Measurements from ENCODE around the gene XRCC6.
A peak's percentile ranks its signal among the peaks of the same experiment; 100 is the strongest.

The XRCC6 gene

GRCh38 chr22:41697126-41697775 lies 76.2 kb downstream of the XRCC6 start:
- no peak for TF ChIP-seq POLR2A (IDR thresholded peaks at IDR 0.05; ENCODE audit: low read depth, low read length)
- DNase-seq (ENCODE audit: insufficient read length, low spot score) (peak; percentile 79), FAIRE-seq (peak; percentile 67)

- FAIRE-seq (no peak), DNase-seq (ENCODE audit: insufficient read length, low spot score) (no peak)
- no peak for TF ChIP-seq POLR2A (IDR thresholded peaks at IDR 0.05; ENCODE audit: low read depth, low read length)
Observed at GRCh38 chr22:41699264-41700107, 78.4 kb downstream of the XRCC6 start, which contains the start of gene MEI1. MEI1 (plus strand) TSS chr22:41699503; CDS start chr22:41699539, 36 bp downstream.

- no peak for TF ChIP-seq POLR2A (IDR thresholded peaks at IDR 0.05; ENCODE audit: low read depth, low read length)
- DNase-seq (ENCODE audit: insufficient read length, low spot score) (no peak), FAIRE-seq (no peak)
Observed at GRCh38 chr22:41700108-41700364, 78.9 kb downstream of the XRCC6 start.

GRCh38 chr22:41702763-41703162 lies 81.7 kb downstream of the XRCC6 start:
- no peak for DNase-seq (ENCODE audit: insufficient read length, low spot score)
- TF ChIP-seq POLR2A (IDR thresholded peaks at IDR 0.05; ENCODE audit: low read depth, low read length) = no peak
- no peak for FAIRE-seq

GRCh38 chr22:41709341-41709740 lies 88.2 kb downstream of the XRCC6 start:
- TF ChIP-seq POLR2A (IDR thresholded peaks at IDR 0.05; ENCODE audit: low read depth, low read length) = no peak
- FAIRE-seq (no peak), DNase-seq (ENCODE audit: insufficient read length, low spot score) (no peak)

GRCh38 chr22:41713004-41713403 lies 91.9 kb downstream of the XRCC6 start:
- no peak for TF ChIP-seq POLR2A (IDR thresholded peaks at IDR 0.05; ENCODE audit: low read depth, low read length)
- FAIRE-seq = peak; percentile 6
- DNase-seq (ENCODE audit: insufficient read length, low spot score) = no peak
